GM06990 (cell line): Measurements from ENCODE around the gene RABGEF1.
"Not testable (repeated sequence)": the region's sequence is repeated elsewhere in the genome, so short reads cannot be mapped to it uniquely, and the experiment has no call there.

Experiments
- DNase-seq: peaks from one replicate; pipeline ENCODE4 v3.0.0-alpha.2; 2011; ENCODE audit not compliant: insufficient read length; ENCODE audit errors: extremely low read depth
- H3K27me3 ChIP-seq: replicated peaks from 2 replicates; pipeline ENCODE4 v1.6.0; 2011; ENCODE audit warnings: low read length; ENCODE audit not compliant: control insufficient read depth, insufficient read depth
- H3K36me3 ChIP-seq: 2 replicates; pipeline ENCODE4 v1.5.1; 2011; ENCODE audit warnings: low read length; ENCODE audit not compliant: control insufficient read depth, insufficient read depth
- H3K4me3 ChIP-seq: replicated peaks from 2 replicates; pipeline ENCODE4 v1.5.1; 2011; ENCODE audit warnings: low read depth, mild to moderate bottlenecking, control low read depth, low read length
- CTCF ChIP-seq: IDR thresholded peaks from 2 replicates; pipeline ENCODE4 v1.5.1; 2011; ENCODE audit warnings: low read length, control low read depth, mild to moderate bottlenecking, inconsistent platforms; ENCODE audit not compliant: insufficient read depth, poor library complexity, severe bottlenecking

Gene RABGEF1

GRCh38 chr7:66736892-66737291 lies 3.6 kb upstream of the RABGEF1 start:
- no peak for TF ChIP-seq CTCF
- no peaks in the 10 kb centered on the region for H3K27me3 ChIP-seq
- H3K4me3 ChIP-seq: no peak overlapping the region
- H3K36me3 ChIP-seq: peaks cover 4% of the 10 kb centered on the region
- DNase-seq: no peak

GRCh38 chr7:66737667-66738066 lies 2.9 kb upstream of the RABGEF1 start:
- Histone ChIP-seq H3K36me3 (peaks cover 4% of the 10 kb centered on the region), H3K4me3 (no peak overlapping the region; the same call in 1 of the 2 replicates), H3K27me3 (no peaks in the 10 kb centered on the region)
- peak; percentile 37 for DNase-seq
- no peak for TF ChIP-seq CTCF

GRCh38 chr7:66739477-66739876 lies 1.1 kb upstream of the RABGEF1 start:
- DNase-seq: no peak
- no peak for TF ChIP-seq CTCF
- H3K27me3 ChIP-seq: no peaks in the 10 kb centered on the region
- H3K4me3 ChIP-seq: peak overlapping the region; percentile 93
- H3K36me3 ChIP-seq: peaks cover 4% of the 10 kb centered on the region

- H3K36me3 ChIP-seq: peaks cover 4% of the 10 kb centered on the region
- TF ChIP-seq CTCF: no peak
- DNase-seq: no peak
- H3K27me3 ChIP-seq: no peaks in the 10 kb centered on the region
- peak overlapping the region; percentile 93 for H3K4me3 ChIP-seq
Observed at GRCh38 chr7:66739953-66740301, 606 bp upstream of the RABGEF1 start.

GRCh38 chr7:66740980-66741709 lies 612 bp downstream of the RABGEF1 start:
- H3K4me3 ChIP-seq: peak overlapping the region; percentile 93
- not testable (repeated sequence) for H3K27me3 ChIP-seq, H3K36me3 ChIP-seq
- peak; percentile 37 for TF ChIP-seq CTCF
- DNase-seq: peak; percentile 77

- Histone ChIP-seq H3K27me3 (no peaks in the 10 kb centered on the region), H3K4me3 (peak overlapping the region; percentile 93), H3K36me3 (no peaks in the 10 kb centered on the region)
- no peak for DNase-seq
- TF ChIP-seq CTCF: no peak
Observed at GRCh38 chr7:66741710-66742049, 1.1 kb downstream of the RABGEF1 start.

- not testable (repeated sequence) for DNase-seq, H3K27me3 ChIP-seq, H3K4me3 ChIP-seq, H3K36me3 ChIP-seq
Observed at GRCh38 chr7:66742298-66742697, 1.8 kb downstream of the RABGEF1 start.
